Karpas-422 (cell line): ENCODE results near the gene HIP1R. TPM values are rescaled to one million over a fixed set of nuclear protein-coding genes. Genes with fewer than 3 reads are reported as not detected.

Experiments
- DNase-seq: peaks from one replicate; pipeline ENCODE4 v3.0.0-alpha.2; 2015
- H2AFZ ChIP-seq: fragments of 200-600 bp; sonication (generic); 2 replicates; pipeline ENCODE4 v1.6.1; 2014; ENCODE audit warnings: antibody characterized with exemption, low read length, mixed read lengths
- H3K27ac ChIP-seq: fragments of 200-600 bp; sonication (generic); 2 replicates; pipeline ENCODE4 v1.5.1; 2014; ENCODE audit warnings: mild to moderate bottlenecking, low read length, moderate library complexity
- H3K27me3 ChIP-seq: fragments of 200-600 bp; sonication (generic); 2 replicates; pipeline ENCODE4 v1.6.1; 2014; ENCODE audit warnings: low read length, mixed read lengths
- H3K36me3 ChIP-seq: fragments of 200-600 bp; sonication (generic); 2 replicates; pipeline ENCODE4 v1.6.1; 2014; ENCODE audit warnings: low read length, mixed read lengths; ENCODE audit not compliant: insufficient read depth
- H3K4me1 ChIP-seq: fragments of 200-600 bp; sonication (generic); 2 replicates; pipeline ENCODE4 v1.6.1; 2014; ENCODE audit warnings: mild to moderate bottlenecking, low read length, mixed read lengths
- H3K4me2 ChIP-seq: fragments of 200-600 bp; sonication (generic); 2 replicates; pipeline ENCODE4 v1.6.1; 2014; ENCODE audit warnings: low read length, low read depth, mild to moderate bottlenecking; ENCODE audit not compliant: poor library complexity, severe bottlenecking
- H3K4me3 ChIP-seq: fragments of 200-600 bp; sonication (generic); 2 replicates; pipeline ENCODE4 v1.5.1; 2014; ENCODE audit warnings: mild to moderate bottlenecking, antibody characterized with exemption, low read length, mixed read lengths
- H3K79me2 ChIP-seq: fragments of 200-600 bp; sonication (generic); 2 replicates; pipeline ENCODE4 v1.6.1; 2014; ENCODE audit warnings: mild to moderate bottlenecking, low read length, mixed read lengths
- H3K9ac ChIP-seq: fragments of 200-600 bp; sonication (generic); 2 replicates; pipeline ENCODE4 v1.6.0; 2014; ENCODE audit warnings: low read length
- H3K9me2 ChIP-seq: fragments of 200-600 bp; sonication (generic), shearing (Covaris generic); replicated peaks from 2 replicates; pipeline ENCODE4 v1.6.0; 2014; ENCODE audit warnings: mild to moderate bottlenecking, low read length, moderate library complexity; ENCODE audit not compliant: insufficient read depth
- H3K9me3 ChIP-seq: fragments of 300-700, 200-600 bp; sonication (generic); 2 replicates; pipeline ENCODE4 v1.6.1; 2014; ENCODE audit warnings: low read length, mixed read lengths
- H4K20me1 ChIP-seq: fragments of 200-600 bp; sonication (generic); 2 replicates; pipeline ENCODE4 v1.6.1; 2014; ENCODE audit warnings: mild to moderate bottlenecking, antibody characterized with exemption, low read length, low read depth; ENCODE audit not compliant: insufficient read depth
- total RNA-seq: library from RNA; depleted of rRNA; stranded (reverse); fragments of >200 nt; shearing (Covaris generic); gene quantifications from 2 replicates; pipeline ENCODE4 v1.2.3, GENCODE V29; 2014; ENCODE audit warnings: low replicate concordance

HIP1R gene
- total RNA-seq, 1 experiment from 2014 or later = 19.4 TPM

- no peaks in the 10 kb centered on the region for H4K20me1 ChIP-seq
- H3K27ac ChIP-seq = no peak overlapping the region
- no peak overlapping the region for H2AFZ ChIP-seq
- no peak overlapping the region for H3K4me2 ChIP-seq
- H3K9me3 ChIP-seq = no peaks in the 10 kb centered on the region
- H3K9me2 ChIP-seq = no peaks in the 10 kb centered on the region
- no peaks in the 10 kb centered on the region for H3K4me1 ChIP-seq
- no peaks in the 10 kb centered on the region for H3K27me3 ChIP-seq
- no peak overlapping the region for H3K9ac ChIP-seq
- no peak for DNase-seq
- no peak overlapping the region for H3K4me3 ChIP-seq
- no peaks in the 10 kb centered on the region for H3K79me2 ChIP-seq
- H3K36me3 ChIP-seq = no peaks in the 10 kb centered on the region
Measured at GRCh38 chr12:122853582-122854245, 18.5 kb downstream of the HIP1R start.

DNA sequence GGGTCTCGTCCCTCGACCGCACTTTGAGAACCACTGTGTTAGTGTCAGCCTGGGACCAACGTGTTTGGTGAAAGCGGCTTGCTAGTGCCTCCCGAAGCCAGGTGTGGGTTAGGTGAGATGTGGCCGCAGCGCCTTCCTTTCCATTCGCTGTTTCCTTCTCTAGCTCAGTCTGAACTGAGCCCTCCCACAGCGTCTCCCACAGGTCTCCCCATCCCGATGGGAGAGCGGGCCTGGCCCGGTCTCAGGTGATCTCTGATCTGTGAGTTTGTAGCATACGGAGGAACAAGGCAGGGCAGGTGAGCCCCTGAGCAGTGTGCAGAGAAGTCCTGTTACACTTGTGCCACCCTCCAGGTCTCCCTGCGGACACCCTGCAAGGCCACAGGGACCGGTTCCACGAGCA, 19.3 kb downstream of the HIP1R start:
- H4K20me1 ChIP-seq = no peaks in the 10 kb centered on the region
- no peak overlapping the region for H3K4me2 ChIP-seq
- H3K36me3 ChIP-seq = no peaks in the 10 kb centered on the region
- H3K9me3 ChIP-seq = no peaks in the 10 kb centered on the region
- no peak overlapping the region for H3K4me3 ChIP-seq
- no peaks in the 10 kb centered on the region for H3K27me3 ChIP-seq
- no peak for DNase-seq
- no peaks in the 10 kb centered on the region for H3K4me1 ChIP-seq
- H3K9me2 ChIP-seq = no peaks in the 10 kb centered on the region
- H3K27ac ChIP-seq = no peak overlapping the region
- H3K79me2 ChIP-seq = no peaks in the 10 kb centered on the region
- no peak overlapping the region for H2AFZ ChIP-seq
- no peak overlapping the region for H3K9ac ChIP-seq

GRCh38 chr12:122855071-122855829, 20.0 kb downstream of the HIP1R start:
- H3K9ac ChIP-seq = no peak overlapping the region
- no peak overlapping the region for H3K4me2 ChIP-seq
- H3K4me1 ChIP-seq = no peaks in the 10 kb centered on the region
- H3K36me3 ChIP-seq = no peaks in the 10 kb centered on the region
- H3K4me3 ChIP-seq = no peak overlapping the region
- H2AFZ ChIP-seq = no peak overlapping the region
- H3K9me2 ChIP-seq = no peaks in the 10 kb centered on the region
- no peaks in the 10 kb centered on the region for H3K27me3 ChIP-seq
- H3K79me2 ChIP-seq = no peaks in the 10 kb centered on the region
- DNase-seq = no peak
- H3K9me3 ChIP-seq = no peaks in the 10 kb centered on the region
- H4K20me1 ChIP-seq = no peaks in the 10 kb centered on the region
- no peak overlapping the region for H3K27ac ChIP-seq

DNA sequence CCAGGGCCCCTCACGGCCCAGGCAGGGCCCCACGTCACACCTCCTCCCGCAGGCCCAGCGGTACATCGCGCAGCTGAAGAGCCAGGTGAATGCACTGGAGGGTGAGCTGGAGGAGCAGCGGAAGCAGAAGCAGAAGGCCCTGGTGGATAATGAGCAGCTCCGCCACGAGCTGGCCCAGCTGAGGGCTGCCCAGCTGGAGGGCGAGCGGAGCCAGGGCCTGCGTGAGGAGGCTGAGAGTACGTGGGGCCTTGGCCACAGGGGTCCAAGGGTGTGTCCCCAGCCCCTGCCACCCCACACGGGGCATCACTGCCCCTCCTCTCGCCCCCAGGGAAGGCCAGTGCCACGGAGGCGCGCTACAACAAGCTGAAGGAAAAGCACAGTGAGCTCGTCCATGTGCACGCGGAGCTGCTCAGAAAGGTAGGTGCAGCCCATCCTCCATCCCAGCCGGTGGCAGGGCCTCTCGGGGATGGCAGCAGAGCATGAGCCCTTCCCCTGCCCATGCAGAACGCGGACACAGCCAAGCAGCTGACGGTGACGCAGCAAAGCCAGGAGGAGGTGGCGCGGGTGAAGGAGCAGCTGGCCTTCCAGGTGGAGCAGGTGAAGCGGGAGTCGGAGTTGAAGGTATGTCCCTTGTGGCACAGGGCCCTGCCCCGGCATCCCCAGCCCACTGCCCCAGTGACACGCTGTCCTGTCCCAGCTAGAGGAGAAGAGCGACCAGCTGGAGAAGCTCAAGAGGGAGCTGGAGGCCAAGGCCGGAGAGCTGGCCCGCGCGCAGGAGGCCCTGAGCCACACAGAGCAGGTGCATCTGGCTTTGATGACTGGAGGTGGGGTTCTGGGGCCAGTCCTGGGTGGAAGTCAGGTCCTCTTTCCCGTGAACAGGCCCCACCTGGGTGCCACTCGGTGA, 20.9 kb downstream of the HIP1R start:
- Histone ChIP-seq H3K27ac (no peak overlapping the region), H3K4me2 (no peak overlapping the region), H3K9me2 (no peaks in the 10 kb centered on the region), H2AFZ (no peak overlapping the region), H3K9ac (no peak overlapping the region), H3K9me3 (no peaks in the 10 kb centered on the region), H3K79me2 (no peaks in the 10 kb centered on the region), H3K4me1 (no peaks in the 10 kb centered on the region), H4K20me1 (no peaks in the 10 kb centered on the region), H3K4me3 (no peak overlapping the region), H3K36me3 (no peaks in the 10 kb centered on the region), H3K27me3 (no peaks in the 10 kb centered on the region)
- no peak for DNase-seq

- DNase-seq = no peak
- Histone ChIP-seq H3K4me3 (no peak overlapping the region), H3K27ac (no peak overlapping the region), H3K4me1 (no peaks in the 10 kb centered on the region), H3K36me3 (no peaks in the 10 kb centered on the region), H4K20me1 (no peaks in the 10 kb centered on the region), H3K79me2 (no peaks in the 10 kb centered on the region), H3K4me2 (no peak overlapping the region), H3K9me3 (no peaks in the 10 kb centered on the region), H3K27me3 (no peaks in the 10 kb centered on the region), H3K9ac (no peak overlapping the region), H3K9me2 (no peaks in the 10 kb centered on the region), H2AFZ (no peak overlapping the region)
Measured at GRCh38 chr12:122856999-122857671, 21.9 kb downstream of the HIP1R start.

DNA sequence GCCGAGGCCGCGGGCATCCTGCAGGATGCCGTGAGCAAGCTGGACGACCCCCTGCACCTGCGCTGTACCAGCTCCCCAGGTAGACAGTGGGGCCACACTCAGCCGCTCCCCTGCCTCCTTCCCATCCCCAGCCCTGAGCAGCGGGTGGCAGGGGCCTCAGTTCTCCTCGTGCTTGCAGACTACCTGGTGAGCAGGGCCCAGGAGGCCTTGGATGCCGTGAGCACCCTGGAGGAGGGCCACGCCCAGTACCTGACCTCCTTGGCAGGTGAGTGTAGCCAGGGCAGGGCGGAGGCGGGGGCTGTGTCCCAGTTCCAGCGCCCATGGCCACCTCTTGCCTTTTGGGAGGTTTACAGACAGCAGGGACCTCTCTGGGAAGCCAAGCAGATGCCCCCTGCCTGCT, 22.9 kb downstream of the HIP1R start:
- Histone ChIP-seq H4K20me1 (no peaks in the 10 kb centered on the region), H3K4me3 (no peak overlapping the region), H3K4me1 (peaks cover 5% of the 10 kb centered on the region), H3K9ac (no peak overlapping the region), H2AFZ (no peak overlapping the region), H3K79me2 (no peaks in the 10 kb centered on the region), H3K9me3 (no peaks in the 10 kb centered on the region), H3K4me2 (no peak overlapping the region), H3K27me3 (no peaks in the 10 kb centered on the region), H3K9me2 (no peaks in the 10 kb centered on the region), H3K27ac (no peak overlapping the region), H3K36me3 (no peaks in the 10 kb centered on the region)
- DNase-seq = no peak

DNA sequence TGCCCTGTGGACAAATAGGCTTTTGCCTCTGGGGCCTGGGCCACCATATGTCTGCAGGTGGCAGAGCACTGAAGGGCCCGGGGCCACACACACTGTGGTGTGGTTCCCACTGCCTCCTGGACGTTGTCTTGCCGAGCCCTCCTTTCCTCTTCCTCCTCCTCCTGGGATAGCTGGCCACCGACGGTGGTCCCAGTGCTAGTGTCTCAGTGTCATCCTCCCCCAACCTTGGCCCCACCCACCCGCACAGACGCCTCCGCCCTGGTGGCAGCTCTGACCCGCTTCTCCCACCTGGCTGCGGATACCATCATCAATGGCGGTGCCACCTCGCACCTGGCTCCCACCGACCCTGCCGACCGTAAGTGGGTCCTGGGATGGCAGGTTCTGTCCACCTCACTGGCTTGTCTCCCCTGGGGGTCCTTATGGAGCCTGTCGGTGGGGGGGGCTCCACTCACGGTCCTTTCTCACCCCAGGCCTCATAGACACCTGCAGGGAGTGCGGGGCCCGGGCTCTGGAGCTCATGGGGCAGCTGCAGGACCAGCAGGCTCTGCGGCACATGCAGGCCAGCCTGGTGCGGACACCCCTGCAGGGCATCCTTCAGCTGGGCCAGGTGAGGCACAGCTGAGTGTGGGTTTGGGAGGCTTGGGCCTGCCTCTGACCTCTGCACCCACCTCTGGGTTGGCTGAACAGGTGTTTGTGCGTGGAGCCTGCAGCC, 23.5 kb downstream of the HIP1R start:
- no peak overlapping the region for H3K9ac ChIP-seq
- no peak overlapping the region for H3K27ac ChIP-seq
- H3K27me3 ChIP-seq = no peaks in the 10 kb centered on the region
- no peak overlapping the region for H3K4me3 ChIP-seq
- no peaks in the 10 kb centered on the region for H3K9me3 ChIP-seq
- no peaks in the 10 kb centered on the region for H3K9me2 ChIP-seq
- H3K79me2 ChIP-seq = no peaks in the 10 kb centered on the region
- DNase-seq = no peak
- no peak overlapping the region for H3K4me2 ChIP-seq
- no peak overlapping the region for H2AFZ ChIP-seq
- no peaks in the 10 kb centered on the region for H4K20me1 ChIP-seq
- H3K36me3 ChIP-seq = no peaks in the 10 kb centered on the region
- H3K4me1 ChIP-seq = peaks cover 6% of the 10 kb centered on the region
